ENCODE data around the gene SYT6.

- TF ChIP-seq ELF4 (IDR thresholded peaks at IDR 0.05) (no peak), FOXK2 (IDR thresholded peaks at IDR 0.05) (no peak), NFRKB (IDR thresholded peaks at IDR 0.05) (no peak), FOXM1 (IDR thresholded peaks at IDR 0.05; ENCODE audit: borderline replicate concordance) (no peak)
Measured at GRCh38 chr1:114091711-114092110, 62.0 kb downstream of the SYT6 start.

All from HEK293T (cell line).